Tibial nerve (tissue), 4 donors: Measurements from ENCODE around the gene SAP30L. TPM values are rescaled to one million over a fixed set of nuclear protein-coding genes. Genes with fewer than 3 reads are reported as not detected.

ENCODE experiments used
- DNase-seq, 2 donors: peaks; one replicate each; pipeline ENCODE4 v3.0.0-alpha.2; 2019; ENCODE audit warnings: low spot score in 2 of 2
- H3K27ac ChIP-seq, 4 donors: fragments of 200-600 bp; sonication (generic) in 3 of 4; one replicate each; pipeline ENCODE4 v1.5.1; 2017 to 2019; ENCODE audit warnings: mild to moderate bottlenecking in 1 of 4
- H3K27me3 ChIP-seq, 2 donors: fragments of 200-600 bp; sonication (generic) in 1 of 2; one replicate each; pipeline versions ENCODE4 v1.5.1 to v1.6.0; 2017 to 2019
- H3K36me3 ChIP-seq, 3 donors: fragments of 200-600 bp; sonication (generic); one replicate each; pipeline ENCODE4 v1.5.1; 2018 to 2019
- H3K4me1 ChIP-seq, 4 donors: fragments of 200-600 bp; sonication (generic) in 3 of 4; one replicate each; pipeline ENCODE4 v1.5.1; 2017 to 2019
- H3K4me3 ChIP-seq, 4 donors: fragments of 200-600 bp; sonication (generic) in 3 of 4; one replicate each; pipeline ENCODE4 v1.5.1; 2017 to 2019; ENCODE audit warnings: mild to moderate bottlenecking in 1 of 4, moderate library complexity in 1 of 4
- H3K9me3 ChIP-seq, 4 donors: fragments of 200-600 bp; sonication (generic) in 3 of 4; one replicate each; pipeline ENCODE4 v1.5.1; 2017 to 2019
- CTCF ChIP-seq, 5 experiments: fragments of 200-600 bp in 3 of 5; fragments of 450-650 bp in 2 of 5; sonication (generic) in 3 of 5; IDR thresholded peaks; one replicate each; pipeline ENCODE4 v1.5.1; 2016 to 2019; ENCODE audit warnings: antibody characterized with exemption in 5 of 5, mild to moderate bottlenecking in 3 of 5, moderate library complexity in 2 of 5
- EP300 ChIP-seq, 2 donors: sonication (generic); formaldehyde crosslinking; IDR thresholded peaks; one replicate each; pipeline ENCODE4 v1.6.1; 2017; ENCODE audit warnings: antibody characterized with exemption in 2 of 2, mild to moderate bottlenecking in 1 of 2
- POLR2A ChIP-seq, 2 donors: fragments of 450-650 bp; IDR thresholded peaks; one replicate each; pipeline ENCODE4 v1.6.1; 2017; ENCODE audit warnings: antibody characterized with exemption in 2 of 2, mild to moderate bottlenecking in 2 of 2, moderate library complexity in 2 of 2
- WGBS, 2 donors: methylation state at CpG; one replicate each; pipeline ENCODE4 v1.1.5; 2018; 5-methylcytosine and 5-hydroxymethylcytosine counted together
- total RNA-seq, 4 donors: library from RNA; depleted of rRNA; stranded (reverse); fragments of >200 nt; gene quantifications; one replicate each; pipeline ENCODE4 v1.1.0, GENCODE V29; 2016

The SAP30L gene
- total RNA-seq, 4 donors from 2014 or later, result 30.0 to 60.5 (median 38.6) TPM

- DNase-seq, result no peak
- Histone ChIP-seq H3K4me1 (no peaks in the 10 kb centered on the region), H3K36me3 (peaks cover 0 to 68% (median 0%) of the 10 kb centered on the region in 3 donors), H3K27ac (no peak overlapping the region), H3K27me3 (no peaks in the 10 kb centered on the region), H3K9me3 (no peaks in the 10 kb centered on the region), H3K4me3 (no peak overlapping the region)
- TF ChIP-seq EP300 (IDR thresholded peaks at IDR 0.05) (no peak), CTCF (IDR thresholded peaks at IDR 0.05) (no peak), POLR2A (IDR thresholded peaks at IDR 0.05) (no peak)
- 91 to 98% methylated on average over 6 of the region's 6 CpGs for WGBS, 2 donors
Measured at GRCh38 chr5:154410786-154411185, 35.0 kb upstream of the SAP30L start.

GRCh38 chr5:154411338-154411737, 34.5 kb upstream of the SAP30L start:
- H3K4me3 ChIP-seq, result no peak overlapping the region
- no peaks in the 10 kb centered on the region for H3K4me1 ChIP-seq
- TF ChIP-seq CTCF (IDR thresholded peaks at IDR 0.05), result no peak
- no peak for TF ChIP-seq POLR2A (IDR thresholded peaks at IDR 0.05)
- TF ChIP-seq EP300 (IDR thresholded peaks at IDR 0.05), result no peak
- no peaks in the 10 kb centered on the region for H3K9me3 ChIP-seq
- peaks cover 0 to 71% (median 0%) of the 10 kb centered on the region in 3 donors for H3K36me3 ChIP-seq
- WGBS, 2 donors, result 90 to 95% methylated on average over 5 of the region's 5 CpGs
- no peak for DNase-seq
- H3K27ac ChIP-seq, result no peak overlapping the region
- H3K27me3 ChIP-seq, result no peaks in the 10 kb centered on the region

GRCh38 chr5:154412316-154412715, 33.5 kb upstream of the SAP30L start:
- H3K4me1 ChIP-seq, result no peaks in the 10 kb centered on the region
- 88 to 90% methylated on average over 3 of the region's 3 CpGs for WGBS, 2 donors
- no peak overlapping the region for H3K4me3 ChIP-seq
- TF ChIP-seq POLR2A (IDR thresholded peaks at IDR 0.05) (no peak), EP300 (IDR thresholded peaks at IDR 0.05) (no peak), CTCF (IDR thresholded peaks at IDR 0.05) (no peak)
- no peaks in the 10 kb centered on the region for H3K27me3 ChIP-seq
- H3K27ac ChIP-seq, result no peak overlapping the region
- H3K9me3 ChIP-seq, result no peaks in the 10 kb centered on the region
- DNase-seq, result no peak
- peaks cover 0 to 81% (median 0%) of the 10 kb centered on the region in 3 donors for H3K36me3 ChIP-seq

- Histone ChIP-seq H3K4me1 (no peaks in the 10 kb centered on the region), H3K36me3 (peaks cover 0 to 87% (median 0%) of the 10 kb centered on the region in 3 donors), H3K27me3 (no peaks in the 10 kb centered on the region), H3K4me3 (no peak overlapping the region), H3K9me3 (no peaks in the 10 kb centered on the region), H3K27ac (no peak overlapping the region)
- 82 to 86% methylated on average over 8 to 9 of the region's 9 CpGs for WGBS, 2 donors
- DNase-seq, result no peak
- no peak for TF ChIP-seq CTCF (IDR thresholded peaks at IDR 0.05)
- TF ChIP-seq POLR2A (IDR thresholded peaks at IDR 0.05), result no peak
- no peak for TF ChIP-seq EP300 (IDR thresholded peaks at IDR 0.05)
Measured at GRCh38 chr5:154412925-154413324, 32.9 kb upstream of the SAP30L start.

- TF ChIP-seq CTCF (IDR thresholded peaks at IDR 0.05), result no peak
- no peak overlapping the region for H3K27ac ChIP-seq
- no peaks in the 10 kb centered on the region for H3K27me3 ChIP-seq
- no peak overlapping the region for H3K4me3 ChIP-seq
- H3K9me3 ChIP-seq, result no peaks in the 10 kb centered on the region
- peaks cover 0 to 94% (median 0%) of the 10 kb centered on the region in 3 donors for H3K36me3 ChIP-seq
- no peaks in the 10 kb centered on the region for H3K4me1 ChIP-seq
- DNase-seq, result no peak
- 73 to 84% methylated on average over 6 of the region's 6 CpGs for WGBS, 2 donors
Measured at GRCh38 chr5:154415114-154415513, 30.7 kb upstream of the SAP30L start.
